Parathyroid adenoma (tissue), 2 donors: ENCODE results near the gene IQGAP3.

Source experiments
- H2AFZ ChIP-seq: fragments of 300-600 bp; sonication (generic); one replicate; pipeline ENCODE4 v1.7.0; 2017; ENCODE audit warnings: antibody characterized with exemption, mild to moderate bottlenecking
- H3K27ac ChIP-seq: fragments of 300-600 bp; sonication (generic); one replicate; pipeline ENCODE4 v1.7.0; 2017
- H3K27me3 ChIP-seq: fragments of 300-600 bp; sonication (generic); one replicate; pipeline ENCODE4 v1.7.0; 2017; ENCODE audit warnings: low read length; ENCODE audit not compliant: control insufficient read depth, insufficient read depth
- H3K36me3 ChIP-seq: fragments of 300-600 bp; sonication (generic); one replicate; pipeline ENCODE4 v1.7.0; 2017; ENCODE audit warnings: low read length; ENCODE audit not compliant: control insufficient read depth, insufficient read depth
- H3K4me1 ChIP-seq: fragments of 300-600 bp; sonication (generic); one replicate; pipeline ENCODE4 v1.7.0; 2017; ENCODE audit warnings: control low read depth
- H3K4me2 ChIP-seq: fragments of 300-600 bp; sonication (generic); one replicate; pipeline ENCODE4 v1.7.0; 2017; ENCODE audit warnings: low read length
- H3K4me3 ChIP-seq: fragments of 300-600 bp; sonication (generic); one replicate; pipeline ENCODE4 v1.7.0; 2017; ENCODE audit warnings: low read depth, low read length
- H3K79me2 ChIP-seq: fragments of 300-600 bp; sonication (generic); one replicate; pipeline ENCODE4 v1.7.0; 2017; ENCODE audit warnings: control low read depth
- H3K9ac ChIP-seq: fragments of 300-600 bp; sonication (generic); one replicate; pipeline ENCODE4 v1.7.0; 2017; ENCODE audit warnings: mild to moderate bottlenecking
- H3K9me3 ChIP-seq: fragments of 300-600 bp; sonication (generic); one replicate; pipeline ENCODE4 v1.7.0; 2017; ENCODE audit warnings: low read length; ENCODE audit not compliant: control insufficient read depth
- TF ChIP-seq, protein P1 (sequence below): fragments of 300-600 bp; sonication (generic); IDR thresholded peaks from one replicate; pipeline ENCODE4 v1.7.0; 2017; ENCODE audit warnings: antibody characterized with exemption, mild to moderate bottlenecking
- donor health status: primary hyperparathyroidism.

The IQGAP3 gene

DNA sequence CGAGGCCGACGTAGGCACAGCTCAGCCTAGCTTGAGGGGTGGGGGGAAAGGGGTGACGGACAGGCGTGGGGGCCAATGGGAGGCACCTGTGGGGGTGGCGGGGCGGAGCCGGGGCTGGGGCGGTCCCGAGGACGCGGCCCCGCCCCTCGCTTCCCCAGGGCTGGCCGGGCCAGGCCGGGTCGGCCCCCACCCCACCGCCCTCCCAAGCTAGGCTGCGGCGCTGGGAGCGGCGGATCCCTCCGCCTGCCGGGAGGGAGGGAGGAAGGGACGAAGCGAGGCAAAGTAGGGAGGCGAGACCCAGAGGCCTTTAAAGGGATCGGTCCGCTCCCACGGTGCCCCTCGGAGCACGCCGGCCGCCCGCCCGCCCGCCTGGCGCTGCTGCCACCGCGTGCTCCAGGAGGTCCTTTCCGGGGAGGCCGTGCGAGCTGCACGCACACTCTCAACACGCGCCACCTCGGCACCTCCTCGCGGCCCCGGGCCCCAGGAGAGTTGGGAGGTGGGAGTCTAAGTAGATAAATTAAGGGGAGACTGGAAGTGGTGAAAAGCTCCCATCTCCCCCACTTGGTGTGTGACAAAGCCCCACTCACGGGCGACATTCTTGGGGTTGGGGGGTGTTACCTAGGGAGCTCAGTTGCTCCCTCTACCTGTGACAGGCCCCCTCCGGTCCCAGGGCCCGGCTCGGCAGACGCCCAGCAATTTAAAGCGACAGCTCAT lies 71.4 kb downstream of the IQGAP3 start:
- Histone ChIP-seq H3K4me1 (peaks cover 42% of the 10 kb centered on the region), H3K9me3 (no peaks in the 10 kb centered on the region), H3K27ac (peak overlapping the region; percentile 100)

DNA sequence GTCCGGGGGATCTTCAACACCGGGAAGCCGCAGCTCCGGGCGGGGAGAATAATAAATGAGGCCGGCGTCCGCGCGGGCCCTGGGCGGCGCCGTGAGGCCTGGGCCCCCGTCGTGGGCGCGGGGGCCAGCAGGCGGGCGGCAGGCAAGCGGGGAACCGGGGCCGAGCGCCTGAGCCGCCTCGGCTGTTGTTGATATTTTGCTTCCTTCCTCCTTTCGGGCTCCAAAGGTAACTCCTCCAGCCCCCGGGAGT lies 71.9 kb downstream of the IQGAP3 start, which contains the start of gene MEF2D:
Gene MEF2D (minus strand): TSS at position 233 of the 250 bp plus-strand sequence. CDS start 17,483 bp downstream, outside the sequence.
- H3K4me1 ChIP-seq, result peaks cover 40% of the 10 kb centered on the region

More for the DNA sequence above, 71.4 kb downstream of the IQGAP3 start:
- H3K36me3 ChIP-seq, result no peaks in the 10 kb centered on the region
- peak overlapping the region; percentile 89 for H2AFZ ChIP-seq
- H3K4me3 ChIP-seq, result peak overlapping the region; percentile 96
- peak overlapping the region; percentile 99 for H3K4me2 ChIP-seq
- no peaks in the 10 kb centered on the region for H3K27me3 ChIP-seq
- H3K9ac ChIP-seq, result peak overlapping the region; percentile 76
- TF ChIP-seq, protein P1, sequence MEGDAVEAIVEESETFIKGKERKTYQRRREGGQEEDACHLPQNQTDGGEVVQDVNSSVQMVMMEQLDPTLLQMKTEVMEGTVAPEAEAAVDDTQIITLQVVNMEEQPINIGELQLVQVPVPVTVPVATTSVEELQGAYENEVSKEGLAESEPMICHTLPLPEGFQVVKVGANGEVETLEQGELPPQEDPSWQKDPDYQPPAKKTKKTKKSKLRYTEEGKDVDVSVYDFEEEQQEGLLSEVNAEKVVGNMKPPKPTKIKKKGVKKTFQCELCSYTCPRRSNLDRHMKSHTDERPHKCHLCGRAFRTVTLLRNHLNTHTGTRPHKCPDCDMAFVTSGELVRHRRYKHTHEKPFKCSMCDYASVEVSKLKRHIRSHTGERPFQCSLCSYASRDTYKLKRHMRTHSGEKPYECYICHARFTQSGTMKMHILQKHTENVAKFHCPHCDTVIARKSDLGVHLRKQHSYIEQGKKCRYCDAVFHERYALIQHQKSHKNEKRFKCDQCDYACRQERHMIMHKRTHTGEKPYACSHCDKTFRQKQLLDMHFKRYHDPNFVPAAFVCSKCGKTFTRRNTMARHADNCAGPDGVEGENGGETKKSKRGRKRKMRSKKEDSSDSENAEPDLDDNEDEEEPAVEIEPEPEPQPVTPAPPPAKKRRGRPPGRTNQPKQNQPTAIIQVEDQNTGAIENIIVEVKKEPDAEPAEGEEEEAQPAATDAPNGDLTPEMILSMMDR, result peak; percentile 54
- H3K79me2 ChIP-seq, result peaks cover 36% of the 10 kb centered on the region

DNA sequence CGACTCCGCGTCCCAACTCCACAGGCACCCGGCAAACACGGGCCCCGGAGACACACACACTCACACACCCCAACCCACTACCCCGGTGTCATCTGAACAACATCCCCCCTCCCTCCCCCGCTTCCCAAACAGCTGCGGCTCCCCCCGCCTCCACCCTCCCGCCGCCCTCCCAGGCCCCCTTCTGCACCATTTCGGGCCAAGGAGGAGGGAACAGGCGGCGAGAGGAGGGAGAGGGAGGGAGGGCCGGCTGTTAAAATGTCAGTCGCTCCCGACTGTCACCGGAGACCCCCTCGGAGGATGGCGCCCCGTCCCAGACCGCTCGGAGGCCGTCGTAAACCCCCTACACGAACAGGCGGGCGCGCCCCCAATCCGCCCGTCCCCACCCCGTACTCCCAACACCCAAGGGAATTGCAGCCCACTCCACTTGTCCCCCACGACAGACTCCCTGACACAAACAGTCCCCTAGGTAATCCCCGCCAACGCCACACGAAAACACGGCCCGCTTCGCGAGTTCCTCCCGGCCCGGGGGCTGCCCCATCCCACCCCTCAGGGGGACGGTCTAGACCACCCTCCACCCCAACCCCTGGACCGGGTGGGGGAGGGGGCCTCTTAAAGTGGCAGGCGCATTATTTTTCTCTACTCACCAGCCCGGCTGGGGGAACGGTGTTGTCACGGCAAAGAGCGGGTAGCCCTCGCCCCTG lies 72.4 kb downstream of the IQGAP3 start:
- Histone ChIP-seq H3K36me3 (no peaks in the 10 kb centered on the region), H2AFZ (no peak overlapping the region), H3K79me2 (peaks cover 43% of the 10 kb centered on the region), H3K27ac (peak overlapping the region; percentile 100), H3K9ac (peak overlapping the region; percentile 87), H3K4me3 (peak overlapping the region; percentile 96), H3K27me3 (no peaks in the 10 kb centered on the region), H3K9me3 (no peaks in the 10 kb centered on the region), H3K4me2 (peak overlapping the region; percentile 71), H3K4me1 (peaks cover 44% of the 10 kb centered on the region)
- TF ChIP-seq, protein P1, result no peak

More for the DNA sequence above, 71.9 kb downstream of the IQGAP3 start, which contains the start of gene MEF2D:
- Histone ChIP-seq H3K27me3 (no peaks in the 10 kb centered on the region), H3K27ac (peak within 1 kb of the TSS; percentile 100), H3K79me2 (peaks cover 39% of the 10 kb centered on the region), H3K9me3 (no peaks in the 10 kb centered on the region), H2AFZ (peak within 1 kb of the TSS; percentile 89), H3K4me2 (peak within 1 kb of the TSS; percentile 99), H3K36me3 (no peaks in the 10 kb centered on the region), H3K4me3 (peak within 1 kb of the TSS; percentile 96), H3K9ac (peak within 1 kb of the TSS; percentile 87)
- TF ChIP-seq, protein P1, result no peak

DNA sequence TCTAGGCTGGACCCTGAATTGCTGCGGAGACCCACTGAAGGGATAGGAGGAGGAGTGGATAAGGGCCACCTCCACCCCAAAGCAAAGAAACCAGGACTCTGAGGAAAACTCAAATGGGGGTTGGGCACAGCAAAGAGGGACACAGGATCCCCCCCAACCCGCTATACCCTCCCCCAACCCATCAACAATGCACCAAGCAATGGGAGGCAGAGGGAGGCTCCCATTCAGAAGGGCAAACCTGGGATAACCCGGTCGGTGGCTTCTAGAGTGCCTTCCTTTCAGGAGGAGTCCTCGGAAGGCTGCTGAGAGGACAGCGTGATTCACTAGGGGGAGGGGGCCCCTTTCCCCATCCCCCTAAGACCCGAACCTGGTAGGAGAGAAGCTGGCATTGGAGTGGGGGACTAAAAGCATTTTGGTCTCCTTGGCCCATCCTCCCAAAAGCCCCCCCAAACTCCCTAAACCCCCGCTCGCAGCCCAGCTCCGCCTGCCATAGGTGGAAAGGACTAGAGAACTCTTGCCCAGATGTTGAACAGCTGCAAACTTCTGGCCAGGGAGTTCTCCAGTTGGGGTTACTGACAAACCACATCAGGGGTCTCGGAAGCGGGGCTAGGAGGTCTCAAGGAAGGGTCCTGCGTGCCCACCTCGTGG lies 73.0 kb downstream of the IQGAP3 start:
- H2AFZ ChIP-seq, result no peak overlapping the region
- H3K4me3 ChIP-seq, result peak overlapping the region; percentile 96
- peaks cover 49% of the 10 kb centered on the region for H3K79me2 ChIP-seq
- H3K9ac ChIP-seq, result no peak overlapping the region
- TF ChIP-seq, protein P1, result no peak
- no peaks in the 10 kb centered on the region for H3K9me3 ChIP-seq
- peak overlapping the region; percentile 71 for H3K4me2 ChIP-seq
- H3K27ac ChIP-seq, result peak overlapping the region; percentile 37
- H3K36me3 ChIP-seq, result no peaks in the 10 kb centered on the region
- peaks cover 50% of the 10 kb centered on the region for H3K4me1 ChIP-seq
- no peaks in the 10 kb centered on the region for H3K27me3 ChIP-seq
